GM12878 (cell line): ENCODE results near the gene SLC6A8. TPM values are rescaled to one million over a fixed set of nuclear protein-coding genes. Genes with fewer than 3 reads are reported as not detected.

Experiments used
- ATAC-seq: fragments of 200-7000 bp; cut with Tn5 transposase; 3 replicates; pipeline ENCODE4 v1.9.1; 2020; ENCODE audit warnings: mild to moderate bottlenecking, moderate library complexity
- BruUV-seq: library from RNA; stranded (reverse); fragments of 400-500 nt; replicated peaks from 2 replicates; lab custom pipeline; 2021; lab: Mats Ljungman, UMichigan
- CTCF ChIA-PET: fragments of 300-600 bp; sonication (Branson Sonifier 250); formaldehyde crosslinking; extraction: SDS; loops from one replicate; lab custom pipeline; 2021; ENCODE audit warnings: inconsistent platforms; lab: Yijun Ruan, JAX
- POLR2A ChIA-PET: fragments of 350-600 bp; formaldehyde crosslinking; extraction: SDS; loops from one replicate; lab custom pipeline; 2021; ENCODE audit warnings: inconsistent platforms; lab: Charles Lee
- RAD21 ChIA-PET: fragments of 300-600 bp; sonication (Branson Sonifier 250); formaldehyde crosslinking; loops from one replicate; lab custom pipeline; 2023; ENCODE audit warnings: antibody characterized with exemption; ENCODE audit not compliant: unreplicated experiment; lab: Charles Lee
- SMC1A ChIA-PET: fragments of 300-600 bp; sonication (Branson Sonifier 250); formaldehyde crosslinking; loops from one replicate; lab custom pipeline; 2023; ENCODE audit not compliant: unreplicated experiment, uncharacterized antibody; lab: Charles Lee
- DNase-seq: peaks from one replicate; pipeline ENCODE4 v3.0.0-alpha.2; 2011; ENCODE audit warnings: low read depth, low spot score
- FAIRE-seq: peaks from 3 replicates; lab custom pipeline; 2011; peaks lifted over from hg19 to GRCh38; lab: Jason Lieb, UNC
- H2AFZ ChIP-seq: 2 replicates; pipeline ENCODE4 v1.6.0; 2011; ENCODE audit warnings: low read depth, low read length, control low read depth; ENCODE audit not compliant: control insufficient read depth
- H3K27ac ChIP-seq: 2 replicates; pipeline ENCODE4 v1.5.1; 2011; ENCODE audit warnings: control low read depth; ENCODE audit not compliant: control insufficient read depth, insufficient read depth
- H3K27me3 ChIP-seq, 2 experiments: replicated peaks in 1 of 2; 2 replicates each; pipeline versions ENCODE4 v1.6.0 to v1.6.1; 2011; ENCODE audit warnings: low read length in 1 of 2; ENCODE audit not compliant: control insufficient read depth in 2 of 2, insufficient read depth in 2 of 2
- H3K36me3 ChIP-seq, 2 experiments: 2 replicates each; pipeline ENCODE4 v1.5.1; 2011; ENCODE audit warnings: low read length in 1 of 2; ENCODE audit not compliant: control insufficient read depth in 2 of 2, insufficient read depth in 2 of 2
- H3K4me1 ChIP-seq: 2 replicates; pipeline ENCODE4 v1.6.1; 2011; ENCODE audit warnings: mild to moderate bottlenecking, low read length, moderate library complexity, mixed read lengths; ENCODE audit not compliant: control insufficient read depth, insufficient read depth
- H3K4me2 ChIP-seq: 2 replicates; pipeline ENCODE4 v1.6.0; 2011; ENCODE audit warnings: control low read depth; ENCODE audit not compliant: control insufficient read depth, insufficient read depth
- H3K4me3 ChIP-seq: fragments of 200-600 bp; sonication (generic); 2 replicates; pipeline ENCODE4 v1.5.1; 2016
- H3K79me2 ChIP-seq: 2 replicates; pipeline ENCODE4 v1.6.0; 2011; ENCODE audit warnings: low read length; ENCODE audit not compliant: control insufficient read depth, insufficient read depth
- H3K9ac ChIP-seq: 2 replicates; pipeline ENCODE4 v1.8.0; 2011; ENCODE audit warnings: low read length, control low read depth, mixed read lengths; ENCODE audit not compliant: control insufficient read depth, insufficient read depth
- H3K9me3 ChIP-seq: replicated peaks from 3 replicates; pipeline ENCODE4 v1.5.1; 2011; ENCODE audit warnings: mild to moderate bottlenecking, low read length; ENCODE audit not compliant: control insufficient read depth, insufficient read depth
- H4K20me1 ChIP-seq: 2 replicates; pipeline ENCODE4 v1.6.0; 2011; ENCODE audit not compliant: control insufficient read depth, insufficient read depth
- CBX5 ChIP-seq: sonication (generic); IDR thresholded peaks from 2 replicates; pipeline ENCODE4 v1.6.1; 2016; ENCODE audit warnings: low read depth, moderate library complexity, mild to moderate bottlenecking, inconsistent platforms
- CHD2 ChIP-seq: IDR thresholded peaks from 2 replicates; pipeline ENCODE4 v1.6.1; 2011; ENCODE audit warnings: low read depth, low read length, improper control_type of control experiment, borderline replicate concordance
- FOS ChIP-seq: IDR thresholded peaks from 3 replicates; pipeline ENCODE4 v1.6.1; 2011; ENCODE audit warnings: borderline replicate concordance; ENCODE audit not compliant: insufficient read length; ENCODE audit errors: extremely low read depth
- GATAD2B ChIP-seq: fragments of 450-650 bp; conservative IDR thresholded peaks from 2 replicates; pipeline ENCODE4 v1.6.1; 2017; ENCODE audit warnings: low read depth, mild to moderate bottlenecking, moderate library complexity
- HDGF ChIP-seq: fragments of 450-650 bp; IDR thresholded peaks from 2 replicates; pipeline ENCODE4 v1.6.1; 2016; ENCODE audit warnings: antibody characterized with exemption
- MTA3 ChIP-seq: IDR thresholded peaks from 2 replicates; pipeline ENCODE4 v1.6.1; 2012; ENCODE audit warnings: low read length, inconsistent platforms, borderline replicate concordance
- RB1 ChIP-seq: fragments of 450-650 bp; formaldehyde crosslinking; IDR thresholded peaks from 2 replicates; pipeline ENCODE4 v1.6.1; 2017; ENCODE audit warnings: mild to moderate bottlenecking, borderline replicate concordance
- RCOR1 ChIP-seq: conservative IDR thresholded peaks from 2 replicates; pipeline ENCODE4 v1.6.1; 2012; ENCODE audit warnings: low read depth, low read length, improper control_type of control experiment
- SIN3A ChIP-seq: IDR thresholded peaks from 2 replicates; pipeline ENCODE4 v1.6.1; 2012; ENCODE audit warnings: low read depth, low read length, improper control_type of control experiment
- SREBF2 ChIP-seq: IDR thresholded peaks from 2 replicates; pipeline ENCODE4 v1.6.1; 2012; ENCODE audit warnings: mild to moderate bottlenecking, low read length
- STAT3 ChIP-seq: IDR thresholded peaks from 2 replicates; pipeline ENCODE4 v1.6.1; 2011; ENCODE audit warnings: low read depth, low read length, improper control_type of control experiment
- WGBS: methylation state at CpG from one replicate; pipeline ENCODE4 v1.1.6; 2016; ENCODE audit warnings: low lambda C conversion rate; ENCODE audit not compliant: insufficient replicate concordance, insufficient coverage; ENCODE audit errors: missing lambda C conversion rate; 5-methylcytosine and 5-hydroxymethylcytosine counted together
- in situ Hi-C: fragments of 300-500 bp; cut with MboI; formaldehyde crosslinking; loops from 9 replicates; pipeline ENCODE4 v1.14.3; 2018; ENCODE audit warnings: mixed read lengths
- intact Hi-C: fragments of 100-400 bp; cut with micrococcal nuclease; formaldehyde crosslinking; loops from one replicate; pipeline ENCODE4 v1.14.2; 2022; ENCODE audit not compliant: unreplicated experiment
- polyA plus RNA-seq, 11 experiments: library from polyadenylated mRNA; depleted of rRNA in 4 of 11; unstranded in 6 of 11; stranded (reverse) in 5 of 11; fragments of >200 nt; fragmentation: Nextera tagmentation in 4 of 11; fragmentation: Illumina TruSeq in 1 of 11; extraction: Ambion mirVana in 4 of 11; extraction: Trizol in 1 of 11; gene quantifications; 1 replicate in 1 of 11; 2 replicates in 10 of 11; pipeline versions ENCODE4 v1.2.1 to v1.2.3, GENCODE V29; 2011 to 2016; ENCODE audit warnings: inconsistent platforms in 2 of 11, missing spikeins in 2 of 11, low read depth in 1 of 11
- total RNA-seq, 4 experiments: library from RNA; depleted of rRNA in 3 of 4; stranded (reverse); fragments of >200 nt in 3 of 4; fragmentation: Illumina TruSeq in 1 of 4; extraction: Trizol in 1 of 4; gene quantifications; 2 replicates each; pipeline versions ENCODE4 v1.2.1 to v1.2.3, GENCODE V29; 2013 to 2021
- TF ChIP-seq, protein P1 (sequence below): IDR thresholded peaks from 2 replicates; pipeline ENCODE4 v1.6.1; 2011; ENCODE audit warnings: low read depth, mild to moderate bottlenecking, low read length, moderate library complexity, borderline replicate concordance; ENCODE audit errors: extremely low read depth
- TF ChIP-seq, protein P2 (sequence below): IDR thresholded peaks from 2 replicates; pipeline ENCODE4 v1.6.1; 2012; ENCODE audit warnings: improper control_type of control experiment, low read depth, low read length; ENCODE audit not compliant: insufficient replicate concordance
- TF ChIP-seq, protein P3 (sequence below): IDR thresholded peaks from 2 replicates; pipeline ENCODE4 v1.6.1; 2012; ENCODE audit warnings: low read depth, low read length, improper control_type of control experiment

Gene SLC6A8
- total and polyA plus RNA-seq, 10 of the 15 experiments (the other 5 are each of a cell fraction or from before 2014, with no cell fraction given) = 0.01 to 0.72 (median 0.17) TPM; not detected in 6

DNA sequence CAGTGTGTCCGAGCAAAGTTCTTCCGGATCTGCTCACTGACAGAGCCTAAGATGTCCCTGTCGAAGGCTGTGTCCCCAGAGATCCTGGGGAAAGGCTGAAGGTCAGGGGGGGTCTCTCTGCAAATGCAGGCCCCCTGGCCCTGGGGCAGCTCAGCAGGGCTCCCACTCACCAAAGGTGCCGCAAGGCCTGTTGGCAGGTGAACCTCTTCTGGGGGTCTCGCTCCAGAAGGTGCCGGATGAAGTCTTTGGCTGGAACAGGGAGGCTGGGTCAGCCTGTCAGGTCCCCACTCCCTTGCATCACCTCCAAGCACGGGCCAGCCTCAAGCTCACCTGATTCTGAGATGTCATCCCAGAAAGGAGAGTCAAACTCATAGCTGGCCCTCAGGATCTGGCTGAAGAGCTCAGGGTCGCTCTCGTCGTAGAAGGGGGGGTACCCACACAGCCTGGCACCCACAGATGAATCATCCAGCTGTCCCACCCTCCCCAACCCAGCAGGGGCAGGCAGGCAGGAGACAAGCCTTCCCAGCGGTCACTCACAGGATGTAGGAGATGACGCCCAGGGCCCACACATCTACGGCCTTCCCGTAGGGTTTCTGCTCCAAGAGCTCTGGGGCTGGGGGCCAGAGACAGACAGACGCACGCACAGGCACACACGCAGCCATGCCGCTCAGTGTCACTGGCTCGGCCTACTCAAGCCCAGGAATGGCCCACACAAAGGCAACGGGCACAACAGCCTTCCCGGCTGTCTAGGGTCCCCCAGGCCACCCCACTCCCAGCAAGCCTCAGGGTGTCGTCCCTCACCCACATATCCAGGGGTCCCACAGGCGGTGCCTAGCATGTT is 16.8 kb upstream of the SLC6A8 start:
- Histone ChIP-seq H3K9ac (no peak overlapping the region), H3K27me3 (no peaks in the 10 kb centered on the region), H3K4me2 (no peak overlapping the region), H3K4me3 (no peak overlapping the region), H3K4me1 (no peaks in the 10 kb centered on the region), H3K79me2 (no peaks in the 10 kb centered on the region), H3K27ac (no peak overlapping the region), H3K9me3 (no peaks in the 10 kb centered on the region; the same call in 2 of the 3 replicates), H2AFZ (no peak overlapping the region), H3K36me3 (no peaks in the 10 kb centered on the region), H4K20me1 (no peaks in the 10 kb centered on the region)
- DNase-seq = no peak
- BruUV-seq = no TSS peak
- intact Hi-C loops (no loop called here), in situ Hi-C loops (loop anchor here (5.0 to 10.0 kb wide), 2 partner anchors 64 to 724 kb away; no protein-coding TSS in a partner anchor)
- ChIA-PET POLR2A (no interaction called here), RAD21 (interaction anchor here (0.7 kb wide), 1 partner anchor 114 kb away, joined by 3 read pairs; no protein-coding TSS in a partner anchor), CTCF (interaction anchor here (0.6 to 4.5 kb wide), 3 partner anchors 329 to 811 kb away, joined by 3 to 25 read pairs (median 4); no protein-coding TSS in a partner anchor), SMC1A (no interaction called here)
- 61% methylated on average over 23 of the region's 23 CpGs for WGBS
- TF ChIP-seq FOS (no peak), MTA3 (no peak), CHD2 (no peak), SIN3A (no peak), STAT3 (no peak), SREBF2 (no peak), RCOR1 (no peak), CBX5 (no peak), GATAD2B (no peak), RB1 (no peak), HDGF (no peak)
- TF ChIP-seq, protein P1, sequence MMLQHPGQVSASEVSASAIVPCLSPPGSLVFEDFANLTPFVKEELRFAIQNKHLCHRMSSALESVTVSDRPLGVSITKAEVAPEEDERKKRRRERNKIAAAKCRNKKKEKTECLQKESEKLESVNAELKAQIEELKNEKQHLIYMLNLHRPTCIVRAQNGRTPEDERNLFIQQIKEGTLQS = no peak
- TF ChIP-seq, protein P2, sequence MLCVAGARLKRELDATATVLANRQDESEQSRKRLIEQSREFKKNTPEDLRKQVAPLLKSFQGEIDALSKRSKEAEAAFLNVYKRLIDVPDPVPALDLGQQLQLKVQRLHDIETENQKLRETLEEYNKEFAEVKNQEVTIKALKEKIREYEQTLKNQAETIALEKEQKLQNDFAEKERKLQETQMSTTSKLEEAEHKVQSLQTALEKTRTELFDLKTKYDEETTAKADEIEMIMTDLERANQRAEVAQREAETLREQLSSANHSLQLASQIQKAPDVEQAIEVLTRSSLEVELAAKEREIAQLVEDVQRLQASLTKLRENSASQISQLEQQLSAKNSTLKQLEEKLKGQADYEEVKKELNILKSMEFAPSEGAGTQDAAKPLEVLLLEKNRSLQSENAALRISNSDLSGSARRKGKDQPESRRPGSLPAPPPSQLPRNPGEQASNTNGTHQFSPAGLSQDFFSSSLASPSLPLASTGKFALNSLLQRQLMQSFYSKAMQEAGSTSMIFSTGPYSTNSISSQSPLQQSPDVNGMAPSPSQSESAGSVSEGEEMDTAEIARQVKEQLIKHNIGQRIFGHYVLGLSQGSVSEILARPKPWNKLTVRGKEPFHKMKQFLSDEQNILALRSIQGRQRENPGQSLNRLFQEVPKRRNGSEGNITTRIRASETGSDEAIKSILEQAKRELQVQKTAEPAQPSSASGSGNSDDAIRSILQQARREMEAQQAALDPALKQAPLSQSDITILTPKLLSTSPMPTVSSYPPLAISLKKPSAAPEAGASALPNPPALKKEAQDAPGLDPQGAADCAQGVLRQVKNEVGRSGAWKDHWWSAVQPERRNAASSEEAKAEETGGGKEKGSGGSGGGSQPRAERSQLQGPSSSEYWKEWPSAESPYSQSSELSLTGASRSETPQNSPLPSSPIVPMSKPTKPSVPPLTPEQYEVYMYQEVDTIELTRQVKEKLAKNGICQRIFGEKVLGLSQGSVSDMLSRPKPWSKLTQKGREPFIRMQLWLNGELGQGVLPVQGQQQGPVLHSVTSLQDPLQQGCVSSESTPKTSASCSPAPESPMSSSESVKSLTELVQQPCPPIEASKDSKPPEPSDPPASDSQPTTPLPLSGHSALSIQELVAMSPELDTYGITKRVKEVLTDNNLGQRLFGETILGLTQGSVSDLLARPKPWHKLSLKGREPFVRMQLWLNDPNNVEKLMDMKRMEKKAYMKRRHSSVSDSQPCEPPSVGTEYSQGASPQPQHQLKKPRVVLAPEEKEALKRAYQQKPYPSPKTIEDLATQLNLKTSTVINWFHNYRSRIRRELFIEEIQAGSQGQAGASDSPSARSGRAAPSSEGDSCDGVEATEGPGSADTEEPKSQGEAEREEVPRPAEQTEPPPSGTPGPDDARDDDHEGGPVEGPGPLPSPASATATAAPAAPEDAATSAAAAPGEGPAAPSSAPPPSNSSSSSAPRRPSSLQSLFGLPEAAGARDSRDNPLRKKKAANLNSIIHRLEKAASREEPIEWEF = no peak
- TF ChIP-seq, protein P3, sequence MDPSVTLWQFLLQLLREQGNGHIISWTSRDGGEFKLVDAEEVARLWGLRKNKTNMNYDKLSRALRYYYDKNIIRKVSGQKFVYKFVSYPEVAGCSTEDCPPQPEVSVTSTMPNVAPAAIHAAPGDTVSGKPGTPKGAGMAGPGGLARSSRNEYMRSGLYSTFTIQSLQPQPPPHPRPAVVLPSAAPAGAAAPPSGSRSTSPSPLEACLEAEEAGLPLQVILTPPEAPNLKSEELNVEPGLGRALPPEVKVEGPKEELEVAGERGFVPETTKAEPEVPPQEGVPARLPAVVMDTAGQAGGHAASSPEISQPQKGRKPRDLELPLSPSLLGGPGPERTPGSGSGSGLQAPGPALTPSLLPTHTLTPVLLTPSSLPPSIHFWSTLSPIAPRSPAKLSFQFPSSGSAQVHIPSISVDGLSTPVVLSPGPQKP = no peak
- FAIRE-seq = no peak
- ATAC-seq = no peak
